ENCODE data around the gene ATP8B4.

GRCh38 chr15:50106457-50106856, 12.6 kb downstream of the ATP8B4 start:
- no peak for TF ChIP-seq CTCF (IDR thresholded peaks at IDR 0.05; ENCODE audit: low read depth, low read length, missing input control)
- no peak for TF ChIP-seq TAF1 (conservative IDR thresholded peaks at IDR 0.05)
- TF ChIP-seq MAX (IDR thresholded peaks at IDR 0.05) = no peak
- no peak for TF ChIP-seq RAD21 (IDR thresholded peaks at IDR 0.05)
- no peak for TF ChIP-seq ATF3 (IDR thresholded peaks at IDR 0.05)
- no peak for TF ChIP-seq RXRA (IDR thresholded peaks at IDR 0.05)
- TF ChIP-seq GABPA (IDR thresholded peaks at IDR 0.05 in 1 of 2, conservative IDR thresholded peaks at IDR 0.05 in 1 of 2) = no peak
- no peak for TF ChIP-seq HNF4A (conservative IDR thresholded peaks at IDR 0.05)

Measured in liver (tissue), 3 donors.